ENCODE results near the gene APBB2. TPM values are rescaled to one million over a fixed set of nuclear protein-coding genes. Genes with fewer than 3 reads are reported as not detected.

The APBB2 gene
- total RNA-seq, 4 donors from 2014 or later = 139 to 248 (median 203) TPM

GRCh38 chr4:41076481-41076880 is 137.9 kb downstream of the APBB2 start:
- 72 to 93% methylated on average over 1 of the region's 1 CpG for WGBS, 2 donors
- no peaks in the 10 kb centered on the region for H3K9me3 ChIP-seq

GRCh38 chr4:41074215-41074614 is 140.1 kb downstream of the APBB2 start:
- Histone ChIP-seq H3K9me3 (no peaks in the 10 kb centered on the region), H3K27me3 (no peaks in the 10 kb centered on the region), H3K27ac (no peak overlapping the region), H3K4me1 (peaks cover 0 to 50% (median 13%) of the 10 kb centered on the region in 4 donors), H3K36me3 (no peaks in the 10 kb centered on the region), H3K4me3 (no peak overlapping the region)
- TF ChIP-seq, protein P1, sequence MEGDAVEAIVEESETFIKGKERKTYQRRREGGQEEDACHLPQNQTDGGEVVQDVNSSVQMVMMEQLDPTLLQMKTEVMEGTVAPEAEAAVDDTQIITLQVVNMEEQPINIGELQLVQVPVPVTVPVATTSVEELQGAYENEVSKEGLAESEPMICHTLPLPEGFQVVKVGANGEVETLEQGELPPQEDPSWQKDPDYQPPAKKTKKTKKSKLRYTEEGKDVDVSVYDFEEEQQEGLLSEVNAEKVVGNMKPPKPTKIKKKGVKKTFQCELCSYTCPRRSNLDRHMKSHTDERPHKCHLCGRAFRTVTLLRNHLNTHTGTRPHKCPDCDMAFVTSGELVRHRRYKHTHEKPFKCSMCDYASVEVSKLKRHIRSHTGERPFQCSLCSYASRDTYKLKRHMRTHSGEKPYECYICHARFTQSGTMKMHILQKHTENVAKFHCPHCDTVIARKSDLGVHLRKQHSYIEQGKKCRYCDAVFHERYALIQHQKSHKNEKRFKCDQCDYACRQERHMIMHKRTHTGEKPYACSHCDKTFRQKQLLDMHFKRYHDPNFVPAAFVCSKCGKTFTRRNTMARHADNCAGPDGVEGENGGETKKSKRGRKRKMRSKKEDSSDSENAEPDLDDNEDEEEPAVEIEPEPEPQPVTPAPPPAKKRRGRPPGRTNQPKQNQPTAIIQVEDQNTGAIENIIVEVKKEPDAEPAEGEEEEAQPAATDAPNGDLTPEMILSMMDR (IDR thresholded peaks at IDR 0.05) = no peak
- no peak for TF ChIP-seq POLR2A (IDR thresholded peaks at IDR 0.05)
- no peak for TF ChIP-seq EP300 (IDR thresholded peaks at IDR 0.05)
- WGBS, 2 donors = 77 to 92% methylated on average over 3 of the region's 3 CpGs
- no peak for DNase-seq (ENCODE audit: low spot score in 2 of 2)

More at GRCh38 chr4:41076481-41076880, 137.9 kb downstream of the APBB2 start:
- Histone ChIP-seq H3K4me1 (peaks cover 0 to 40% (median 5%) of the 10 kb centered on the region in 4 donors), H3K27ac (no peak overlapping the region), H3K4me3 (no peak overlapping the region), H3K27me3 (no peaks in the 10 kb centered on the region), H3K36me3 (no peaks in the 10 kb centered on the region)
- TF ChIP-seq, protein P1 (IDR thresholded peaks at IDR 0.05) = no peak
- TF ChIP-seq EP300 (IDR thresholded peaks at IDR 0.05) (no peak), POLR2A (IDR thresholded peaks at IDR 0.05) (no peak)
- no peak for DNase-seq (ENCODE audit: low spot score in 2 of 2)

- Histone ChIP-seq H3K27ac (peak overlapping the region in 1 of 4 donors; percentile 46), H3K9me3 (no peaks in the 10 kb centered on the region), H3K27me3 (no peaks in the 10 kb centered on the region), H3K4me3 (no peak overlapping the region), H3K36me3 (no peaks in the 10 kb centered on the region), H3K4me1 (peaks cover 0 to 42% (median 13%) of the 10 kb centered on the region in 4 donors)
- no peak for DNase-seq (ENCODE audit: low spot score in 2 of 2)
- TF ChIP-seq EP300 (IDR thresholded peaks at IDR 0.05) (no peak), POLR2A (IDR thresholded peaks at IDR 0.05) (no peak)
- TF ChIP-seq, protein P1 (IDR thresholded peaks at IDR 0.05) = no peak
- 65 to 70% methylated on average over 7 of the region's 7 CpGs for WGBS, 2 donors
Observed at GRCh38 chr4:41072021-41072777, 142.1 kb downstream of the APBB2 start.

GRCh38 chr4:41070516-41071281 is 143.6 kb downstream of the APBB2 start:
- 74 to 75% methylated on average over 10 of the region's 10 CpGs for WGBS, 2 donors
- H3K36me3 ChIP-seq = no peaks in the 10 kb centered on the region
- TF ChIP-seq, protein P1 (IDR thresholded peaks at IDR 0.05) = no peak
- no peak overlapping the region for H3K4me3 ChIP-seq
- H3K9me3 ChIP-seq = no peaks in the 10 kb centered on the region
- no peaks in the 10 kb centered on the region for H3K27me3 ChIP-seq
- no peak for DNase-seq (ENCODE audit: low spot score in 2 of 2)
- H3K27ac ChIP-seq = no peak overlapping the region
- peaks cover 0 to 42% (median 13%) of the 10 kb centered on the region in 4 donors for H3K4me1 ChIP-seq

DNA sequence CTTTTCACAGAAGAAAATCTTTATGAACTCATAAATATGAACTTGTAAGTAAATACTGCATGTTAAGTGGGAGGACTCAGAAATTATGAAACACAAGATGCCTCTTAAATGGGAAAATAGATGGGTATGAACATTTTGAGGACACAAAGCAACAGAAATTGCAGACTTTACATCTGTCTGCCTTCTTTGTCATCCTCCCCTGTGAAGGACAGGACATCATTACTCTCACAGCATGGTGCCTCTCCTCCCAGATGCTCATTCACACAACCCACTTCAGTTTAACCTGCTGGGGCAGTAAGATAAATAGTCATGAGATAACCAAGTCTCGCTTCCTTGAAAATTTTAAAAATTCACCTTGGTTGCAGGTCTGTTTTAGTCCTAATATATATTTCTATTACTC is 144.5 kb downstream of the APBB2 start:
- no peaks in the 10 kb centered on the region for H3K36me3 ChIP-seq
- H3K4me1 ChIP-seq = peaks cover 0 to 42% (median 13%) of the 10 kb centered on the region in 4 donors
- H3K4me3 ChIP-seq = no peak overlapping the region
- no peaks in the 10 kb centered on the region for H3K9me3 ChIP-seq
- DNase-seq (ENCODE audit: low spot score in 2 of 2) = no peak
- TF ChIP-seq POLR2A (IDR thresholded peaks at IDR 0.05) (no peak), EP300 (IDR thresholded peaks at IDR 0.05) (no peak)
- TF ChIP-seq, protein P1 (IDR thresholded peaks at IDR 0.05) = no peak
- WGBS, 2 donors = 94 to 100% methylated on average over 1 of the region's 1 CpG
- peak overlapping the region in 1 of 4 donors; percentile 45 for H3K27ac ChIP-seq
- no peaks in the 10 kb centered on the region for H3K27me3 ChIP-seq

Data from tibial nerve (tissue), 4 donors.